NCI-H2107 treated with DMSO at 0.1 percent for 48 hours (cell line): ENCODE measurements around the gene PANK1.

Experiments used
- DNase-seq: peaks from one replicate; lab custom pipeline; 2025; ENCODE audit not compliant: unreplicated experiment; lab: John Stamatoyannopoulos, UW

PANK1 gene

GRCh38 chr10:89652806-89653370, 7.8 kb upstream of the PANK1 start:
- DNase-seq: no peak

- DNase-seq: no peak
These were observed 7.0 kb upstream of the PANK1 start for GRCh38 chr10:89651916-89652573.

- DNase-seq: no peak
These were observed 6.3 kb upstream of the PANK1 start for GRCh38 chr10:89651205-89651915.

DNA sequence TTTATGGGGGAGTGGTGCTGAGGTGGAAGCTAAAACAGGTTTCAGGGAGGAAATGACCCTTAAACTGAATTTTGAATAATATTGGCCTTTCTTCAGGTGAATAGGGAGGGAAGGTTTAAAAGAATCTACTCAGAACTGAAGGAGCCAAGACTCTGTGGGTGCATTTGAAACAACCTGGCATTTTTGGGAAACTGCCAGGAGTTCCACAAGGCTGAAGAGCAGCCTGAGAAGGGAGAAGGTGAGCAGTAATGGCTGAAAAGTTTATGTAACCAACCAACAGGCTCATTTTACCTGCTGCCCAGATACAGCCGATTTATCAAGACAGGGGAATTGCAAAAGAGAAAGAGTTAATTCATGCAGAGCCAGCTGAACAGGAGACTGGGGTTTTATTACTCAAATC, 4.0 kb upstream of the PANK1 start:
- no peak for DNase-seq

GRCh38 chr10:89648074-89648473, 3.0 kb upstream of the PANK1 start:
- DNase-seq: no peak

DNA sequence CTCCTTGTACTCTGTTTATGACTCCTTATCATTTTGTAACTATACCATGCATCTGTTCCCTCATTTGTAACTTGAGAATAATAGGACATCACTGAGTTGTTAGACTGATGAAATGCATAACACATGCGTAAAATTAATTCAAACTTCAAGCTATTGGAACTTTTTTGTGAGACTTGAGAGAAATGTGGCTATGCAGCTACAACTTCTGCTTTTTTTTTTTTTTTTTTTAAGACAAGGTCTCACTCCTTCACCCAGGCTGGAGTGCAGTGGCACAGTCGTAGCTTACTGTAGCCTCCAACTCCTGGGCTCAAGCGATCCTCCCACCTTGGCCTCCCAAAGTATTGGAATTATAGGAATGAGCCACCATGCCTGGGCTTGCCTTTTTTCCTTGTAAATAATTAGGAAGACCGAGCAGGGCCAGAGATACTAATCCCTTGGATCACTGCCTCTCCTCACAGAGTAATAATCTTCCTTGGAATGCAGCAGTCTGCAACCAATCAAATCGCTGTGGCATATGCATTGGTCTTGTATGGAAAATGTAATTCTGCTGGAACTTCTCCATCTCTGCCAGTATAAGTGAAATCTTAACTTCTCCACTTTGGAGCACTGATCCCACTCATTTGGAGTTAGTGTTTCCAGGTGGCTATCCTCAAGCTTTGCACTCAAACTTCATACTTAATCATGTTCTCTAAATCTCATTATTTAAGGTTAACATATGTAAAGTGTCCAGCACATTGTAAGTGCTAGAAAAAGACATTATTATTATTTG, 2.0 kb upstream of the PANK1 start:
- no peak for DNase-seq

GRCh38 chr10:89645742-89646172, 715 bp upstream of the PANK1 start:
- DNase-seq: no peak

GRCh38 chr10:89644691-89644966, 413 bp downstream of the PANK1 start:
- DNase-seq: no peak

DNA sequence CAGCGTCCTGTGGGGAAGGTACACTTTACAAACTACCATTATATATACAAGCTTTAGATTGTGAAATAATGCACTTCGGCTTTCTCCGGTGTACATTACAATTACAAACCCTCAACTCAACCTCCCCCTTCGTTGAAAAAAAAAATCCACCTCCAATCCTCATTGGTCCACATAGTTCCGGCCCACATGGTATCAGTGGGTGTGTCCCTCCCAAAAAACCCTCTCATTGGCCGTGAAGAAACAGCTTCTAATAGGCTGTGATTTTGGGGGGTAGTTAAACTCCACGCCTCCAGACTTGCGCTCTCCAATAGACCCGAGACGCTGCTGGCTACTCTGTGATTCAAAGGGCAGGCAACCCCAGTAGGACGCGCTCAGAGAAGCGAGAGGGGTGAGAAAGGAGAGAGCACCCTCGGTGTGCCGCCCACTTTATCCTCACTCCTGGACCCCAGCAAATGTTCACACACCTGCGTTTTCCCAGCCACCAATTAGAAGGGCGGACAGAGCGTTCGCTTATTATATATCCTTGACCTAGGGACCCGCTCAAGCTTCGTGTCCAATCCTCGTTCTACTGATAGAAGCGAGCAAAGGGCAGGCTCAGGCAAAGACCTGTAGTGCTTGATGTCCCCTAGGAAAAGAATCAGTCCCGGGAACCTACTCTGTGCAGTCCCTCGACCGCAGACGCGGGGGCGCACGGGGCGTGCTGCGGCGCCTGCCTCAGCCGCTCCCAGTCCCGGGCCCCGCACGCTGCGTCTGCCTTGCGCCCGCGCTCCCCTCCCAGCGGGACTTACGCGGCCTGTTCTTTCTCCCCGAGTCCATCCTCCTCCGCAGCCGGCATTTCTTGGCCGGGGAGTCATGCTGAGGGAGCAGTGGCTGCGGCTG, 991 bp downstream of the PANK1 start:
- DNase-seq: peak; percentile 93

- DNase-seq: no peak
These were observed 1.6 kb downstream of the PANK1 start for GRCh38 chr10:89643431-89643811.

- DNase-seq: no peak
These were observed 2.8 kb downstream of the PANK1 start for GRCh38 chr10:89642193-89642592.

DNA sequence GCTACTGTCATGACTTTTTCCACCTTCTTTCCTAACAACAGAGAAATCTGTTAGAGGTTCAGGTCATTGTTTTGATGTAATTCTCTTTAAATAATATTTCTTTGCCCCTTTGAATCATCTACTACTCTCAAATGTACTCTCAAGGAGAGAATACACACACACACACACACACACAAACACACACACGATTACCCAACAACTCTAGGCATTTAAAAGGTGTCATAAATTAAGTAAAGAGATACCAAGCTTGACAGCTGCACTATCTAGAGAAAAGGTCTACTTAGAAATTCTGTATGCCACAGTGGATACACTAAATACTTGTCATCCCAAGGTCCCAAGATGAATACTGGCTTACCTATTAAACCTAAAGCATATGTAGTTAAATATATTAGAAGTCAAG, 4.8 kb downstream of the PANK1 start:
- DNase-seq: no peak

DNA sequence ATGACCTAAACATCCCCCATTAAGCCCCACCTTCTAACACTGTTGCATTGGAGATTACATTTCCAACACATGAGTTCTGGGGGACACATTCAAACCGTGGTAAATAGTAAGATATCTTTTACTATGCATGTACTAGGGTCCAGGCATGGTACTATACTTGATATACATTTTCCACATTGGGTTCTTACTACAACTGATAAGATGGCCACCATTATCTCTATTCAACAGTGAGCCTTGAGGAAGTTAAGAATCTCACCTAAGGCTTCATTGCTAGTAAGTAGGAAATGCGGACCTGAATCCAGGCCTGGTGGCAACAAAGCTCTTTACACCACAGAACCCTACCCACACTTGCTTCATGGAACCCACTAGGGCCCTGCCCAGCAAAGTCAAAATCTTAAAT, 5.7 kb downstream of the PANK1 start:
- no peak for DNase-seq

DNA sequence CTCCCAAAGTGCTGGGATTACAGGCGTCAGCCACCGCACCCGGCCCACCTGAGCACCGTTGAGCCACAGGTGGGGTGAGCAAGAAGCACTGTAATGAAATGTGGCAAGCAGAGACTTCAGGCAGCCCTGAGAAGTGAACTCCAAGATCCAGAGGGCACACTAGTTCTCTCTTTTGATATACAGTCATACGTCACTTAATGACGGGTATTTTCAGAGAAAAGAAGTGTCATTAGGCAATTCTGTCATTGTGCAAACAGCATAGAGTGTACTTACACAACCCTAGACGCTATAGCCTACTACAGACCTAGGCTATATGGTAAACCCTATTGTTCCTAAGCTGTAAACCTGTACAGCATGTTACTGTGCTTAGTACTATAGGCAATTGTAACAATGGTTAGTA, 7.9 kb downstream of the PANK1 start:
- no peak for DNase-seq

DNA sequence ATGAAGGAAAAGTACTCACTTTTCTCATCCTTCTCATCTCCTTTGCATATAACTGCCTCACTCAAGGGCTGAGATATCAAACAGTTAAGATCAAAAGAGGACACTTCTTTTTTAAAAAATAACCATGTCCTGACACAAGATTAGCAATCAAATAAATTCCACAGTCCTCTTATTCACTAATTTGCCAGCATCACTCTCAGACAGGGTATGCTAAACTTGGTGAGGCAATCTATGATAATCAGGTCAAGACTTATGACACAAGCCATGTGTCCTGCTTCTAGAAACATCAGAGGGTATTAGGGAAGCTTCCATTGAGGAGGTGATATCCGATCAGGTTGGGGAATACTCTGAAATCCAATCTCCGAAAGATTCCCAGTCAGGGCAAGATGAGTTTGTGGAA, 10.4 kb downstream of the PANK1 start:
- no peak for DNase-seq

GRCh38 chr10:89633484-89633883, 11.6 kb downstream of the PANK1 start:
- DNase-seq: no peak

DNA sequence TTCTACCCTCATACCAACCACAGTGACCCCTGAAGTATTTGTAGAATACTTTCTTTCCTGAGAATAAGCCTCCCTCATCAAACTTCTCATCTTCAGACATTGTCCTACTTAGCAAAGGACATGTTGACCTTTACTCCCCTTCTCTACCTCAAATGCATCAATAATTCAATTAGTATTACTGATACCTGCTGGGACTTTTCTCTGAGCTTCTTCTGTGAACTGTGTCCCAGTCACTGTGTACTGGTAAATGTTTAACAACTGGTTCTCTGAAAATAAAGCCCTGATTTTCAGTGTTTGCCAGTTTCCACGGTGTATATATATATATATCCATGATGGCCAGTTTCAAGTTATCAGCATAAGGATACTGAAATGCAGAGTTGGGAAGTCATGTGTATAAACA, 12.2 kb downstream of the PANK1 start:
- DNase-seq: no peak

DNA sequence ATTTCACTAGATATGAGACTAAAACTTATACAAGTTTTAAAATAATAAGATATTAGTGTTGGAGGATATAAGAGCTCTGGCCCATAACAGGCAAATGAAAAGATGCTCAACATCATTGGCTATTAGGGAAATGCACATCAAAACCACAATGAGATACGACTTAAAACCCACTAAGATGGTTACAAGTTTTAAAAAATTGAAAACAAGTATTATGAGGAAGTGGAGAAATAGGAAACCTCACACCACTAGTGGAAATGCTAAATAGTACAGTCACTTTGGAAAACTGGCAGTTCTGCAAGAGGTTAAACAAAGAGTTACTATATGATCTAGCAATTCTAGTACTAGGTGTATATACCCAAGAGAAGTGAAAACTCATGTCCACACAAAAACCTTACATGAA, 17.2 kb downstream of the PANK1 start:
- DNase-seq: no peak

DNA sequence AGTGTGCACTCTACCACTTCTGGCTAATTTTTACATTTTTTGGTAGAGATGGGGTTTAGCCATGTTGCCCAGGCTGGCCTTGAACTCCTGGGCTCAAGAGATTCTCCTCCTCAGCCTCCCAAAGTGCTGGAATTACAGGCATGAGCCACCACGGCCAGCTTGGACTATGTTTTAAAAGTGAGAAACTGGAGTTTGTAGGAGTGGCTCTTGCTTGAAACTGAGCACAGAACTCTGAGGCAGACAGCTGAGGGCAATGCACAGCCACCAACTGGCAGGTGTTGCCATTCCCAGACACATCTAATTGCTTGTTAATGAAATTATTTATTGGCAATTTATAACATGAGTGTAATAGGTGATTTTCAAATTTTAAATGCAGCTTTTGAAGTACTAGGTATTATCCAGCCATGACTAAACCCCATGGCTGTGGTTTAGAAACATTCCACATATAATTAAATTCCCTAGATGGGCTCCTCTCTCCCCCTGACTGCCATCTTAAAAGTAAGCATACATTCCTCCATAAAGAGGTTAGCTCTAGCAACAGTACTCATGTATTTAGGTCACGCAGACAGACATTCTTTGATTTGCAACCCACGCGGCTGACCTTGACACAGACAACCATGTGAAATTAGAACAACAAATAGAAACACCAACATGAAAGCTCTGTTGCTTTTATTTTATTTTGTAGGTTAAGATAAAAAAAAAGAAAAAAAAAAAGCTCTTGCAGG, 19.8 kb downstream of the PANK1 start:
- no peak for DNase-seq

DNA sequence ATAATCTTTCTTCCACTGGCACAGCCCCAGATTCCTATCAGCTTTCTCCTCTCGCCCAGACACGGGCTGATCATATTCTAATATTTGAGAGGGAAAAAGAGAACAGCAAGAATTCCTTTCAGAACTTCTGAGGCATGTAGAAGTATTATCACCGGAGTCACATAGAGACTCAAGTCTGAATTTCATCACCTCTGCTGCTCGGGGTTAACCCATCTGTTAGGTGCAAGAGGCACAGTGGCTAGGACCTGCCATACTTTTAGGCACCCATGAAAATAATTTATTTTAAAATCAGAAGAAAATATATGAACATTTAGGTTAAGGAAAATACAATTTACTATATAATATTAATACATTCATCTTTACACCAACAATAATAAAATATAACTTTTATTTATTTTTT, 21.0 kb downstream of the PANK1 start:
- DNase-seq: no peak
